Mesodermal cell (in vitro differentiated cells): ENCODE measurements around the gene BTNL8.
"Not testable (repeated sequence)": the region's sequence is repeated elsewhere in the genome, so short reads cannot be mapped to it uniquely, and the experiment has no call there.

Experiments
- H3K27ac ChIP-seq: 2 replicates; pipeline ENCODE4 v1.7.0; 2013; ENCODE audit warnings: mild to moderate bottlenecking, low read depth, low read length, moderate library complexity; ENCODE audit not compliant: severe bottlenecking
- H3K36me3 ChIP-seq: 2 replicates; pipeline ENCODE4 v1.7.1; 2013; ENCODE audit warnings: mild to moderate bottlenecking, low read length, moderate library complexity; ENCODE audit not compliant: control insufficient read depth, insufficient read depth
- H3K4me1 ChIP-seq: one replicate; pipeline ENCODE4 v1.7.1; 2013; ENCODE audit warnings: mild to moderate bottlenecking, low read length; ENCODE audit not compliant: insufficient read depth, control insufficient read depth, poor library complexity, severe bottlenecking
- H3K4me3 ChIP-seq: 2 replicates; pipeline ENCODE4 v1.7.0; 2013; ENCODE audit warnings: low read length, control low read depth, mild to moderate bottlenecking; ENCODE audit not compliant: insufficient read depth, poor library complexity, severe bottlenecking; ENCODE audit errors: extremely low read depth
- H3K9me3 ChIP-seq: 2 replicates; pipeline ENCODE4 v1.7.1; 2013; ENCODE audit warnings: mild to moderate bottlenecking, low read length, moderate library complexity; ENCODE audit not compliant: control insufficient read depth
- WGBS, 2 experiments: methylation state at CpG; one replicate each; pipeline ENCODE4 v1.1.5; 2013; ENCODE audit warnings: missing lambda C conversion rate in 2 of 2; ENCODE audit not compliant: insufficient coverage in 2 of 2; 5-methylcytosine and 5-hydroxymethylcytosine counted together

BTNL8 gene

GRCh38 chr5:180875860-180876426, 23.0 kb upstream of the BTNL8 start:
- 86 to 90% methylated on average over 7 to 9 of the region's 10 CpGs for WGBS, 2 experiments
- H3K4me1 ChIP-seq: no peaks in the 10 kb centered on the region
- no peaks in the 10 kb centered on the region for H3K36me3 ChIP-seq
- no peak overlapping the region for H3K4me3 ChIP-seq
- no peak overlapping the region for H3K27ac ChIP-seq
- no peaks in the 10 kb centered on the region for H3K9me3 ChIP-seq

GRCh38 chr5:180885845-180886529, 13.0 kb upstream of the BTNL8 start:
- H3K9me3 ChIP-seq, H3K4me3 ChIP-seq, H3K27ac ChIP-seq, H3K36me3 ChIP-seq, H3K4me1 ChIP-seq: not testable (repeated sequence)
- WGBS, 2 experiments: 55 to 71% methylated on average over 9 to 11 of the region's 11 CpGs

GRCh38 chr5:180889381-180889780, 9.6 kb upstream of the BTNL8 start:
- Histone ChIP-seq H3K36me3 (no peaks in the 10 kb centered on the region), H3K4me1 (no peaks in the 10 kb centered on the region), H3K27ac (no peak overlapping the region), H3K4me3 (no peak overlapping the region), H3K9me3 (no peaks in the 10 kb centered on the region)
- 79 to 82% methylated on average over 5 to 7 of the region's 7 CpGs for whole genome bisulfite sequencing, 2 experiments

- H3K9me3 ChIP-seq, H3K27ac ChIP-seq, H3K36me3 ChIP-seq, H3K4me3 ChIP-seq, H3K4me1 ChIP-seq: not testable (repeated sequence)
- WGBS, 2 experiments: no CpG with 5 or more reads among the region's 1 CpG
These were observed 3.6 kb upstream of the BTNL8 start for GRCh38 chr5:180895330-180895729.

GRCh38 chr5:180900178-180900577, 1.2 kb downstream of the BTNL8 start:
- 86 to 93% methylated on average over 2 of the region's 5 CpGs for WGBS, 2 experiments
- Histone ChIP-seq H3K27ac (no peak overlapping the region), H3K9me3 (no peaks in the 10 kb centered on the region), H3K4me3 (no peak overlapping the region), H3K4me1 (no peaks in the 10 kb centered on the region), H3K36me3 (no peaks in the 10 kb centered on the region)

- Histone ChIP-seq H3K4me1 (no peaks in the 10 kb centered on the region), H3K36me3 (no peaks in the 10 kb centered on the region), H3K4me3 (no peak overlapping the region), H3K9me3 (no peaks in the 10 kb centered on the region), H3K27ac (no peak overlapping the region)
- WGBS, 2 experiments: 90 to 95% methylated on average over 4 to 6 of the region's 7 CpGs
These were observed 2.5 kb downstream of the BTNL8 start for GRCh38 chr5:180901319-180902009.

- WGBS, 2 experiments: 94 to 98% methylated on average over 6 to 9 of the region's 9 CpGs
- H3K4me1 ChIP-seq: no peaks in the 10 kb centered on the region
- H3K36me3 ChIP-seq: no peaks in the 10 kb centered on the region
- H3K27ac ChIP-seq: no peak overlapping the region
- peaks cover 18% of the 10 kb centered on the region for H3K9me3 ChIP-seq
- H3K4me3 ChIP-seq: no peak overlapping the region
These were observed 9.4 kb downstream of the BTNL8 start for GRCh38 chr5:180908400-180908799.

GRCh38 chr5:180908998-180909731, 10.2 kb downstream of the BTNL8 start:
- Histone ChIP-seq H3K9me3 (peaks cover 18% of the 10 kb centered on the region), H3K36me3 (no peaks in the 10 kb centered on the region), H3K27ac (no peak overlapping the region), H3K4me3 (no peak overlapping the region), H3K4me1 (no peaks in the 10 kb centered on the region)
- 79 to 88% methylated on average over 4 of the region's 9 CpGs for WGBS, 2 experiments

- WGBS, 2 experiments: 85 to 92% methylated on average over 1 to 2 of the region's 5 CpGs
- H3K4me1 ChIP-seq: no peaks in the 10 kb centered on the region
- H3K27ac ChIP-seq: no peak overlapping the region
- H3K36me3 ChIP-seq: no peaks in the 10 kb centered on the region
- no peak overlapping the region for H3K4me3 ChIP-seq
- H3K9me3 ChIP-seq: peaks cover 18% of the 10 kb centered on the region
These were observed 10.8 kb downstream of the BTNL8 start for GRCh38 chr5:180909782-180910181.

- no peaks in the 10 kb centered on the region for H3K36me3 ChIP-seq
- H3K27ac ChIP-seq: no peak overlapping the region
- no peak overlapping the region for H3K4me3 ChIP-seq
- H3K9me3 ChIP-seq: peaks cover 18% of the 10 kb centered on the region
- H3K4me1 ChIP-seq: no peaks in the 10 kb centered on the region
- WGBS, 2 experiments: 74 to 82% methylated on average over 2 of the region's 2 CpGs
These were observed 11.2 kb downstream of the BTNL8 start for GRCh38 chr5:180910182-180910581.
